HG03558 (cell line): ENCODE measurements around the gene OXT.
"Not testable (repeated sequence)": the region's sequence is repeated elsewhere in the genome, so short reads cannot be mapped to it uniquely, and the experiment has no call there.

ENCODE experiments used
- ATAC-seq: cut with Tn5 transposase; IDR thresholded peaks from one replicate; pipeline ENCODE4 v1.9.1; 2021; ENCODE audit warnings: moderate number of reproducible peaks; ENCODE audit not compliant: unreplicated experiment; ENCODE audit errors: extremely low read depth

The OXT gene

GRCh38 chr20:3106658-3107463 lies 35.4 kb downstream of the OXT start:
- ATAC-seq: no peak

GRCh38 chr20:3107464-3108025 lies 36.1 kb downstream of the OXT start:
- ATAC-seq: no peak

GRCh38 chr20:3109350-3110302 lies 38.2 kb downstream of the OXT start:
- ATAC-seq: no peak

GRCh38 chr20:3111507-3111906 lies 40.1 kb downstream of the OXT start:
- ATAC-seq: no peak

GRCh38 chr20:3111995-3112394 lies 40.6 kb downstream of the OXT start:
- ATAC-seq: no peak

- ATAC-seq: no peak
Measured at GRCh38 chr20:3115190-3116107, 44.0 kb downstream of the OXT start.

- ATAC-seq: no peak
Measured at GRCh38 chr20:3116341-3116740, 44.9 kb downstream of the OXT start.

- not testable (repeated sequence) for ATAC-seq
Measured at GRCh38 chr20:3117839-3118379, 46.5 kb downstream of the OXT start.

GRCh38 chr20:3119044-3119443 lies 47.6 kb downstream of the OXT start:
- ATAC-seq: no peak

- no peak for ATAC-seq
Measured at GRCh38 chr20:3121271-3121911, 50.0 kb downstream of the OXT start.
